HS-5 (cell line): ENCODE data around the gene PIK3IP1.

Experiments
- DNase-seq: peaks from one replicate; pipeline ENCODE4 v3.0.0-alpha.2; 2012; ENCODE audit warnings: low read depth

Gene PIK3IP1

GRCh38 chr22:31308181-31308580, 15.9 kb upstream of the PIK3IP1 start:
- no peak for DNase-seq

- DNase-seq, result no peak
Observed at GRCh38 chr22:31305194-31305593, 12.9 kb upstream of the PIK3IP1 start.

DNA sequence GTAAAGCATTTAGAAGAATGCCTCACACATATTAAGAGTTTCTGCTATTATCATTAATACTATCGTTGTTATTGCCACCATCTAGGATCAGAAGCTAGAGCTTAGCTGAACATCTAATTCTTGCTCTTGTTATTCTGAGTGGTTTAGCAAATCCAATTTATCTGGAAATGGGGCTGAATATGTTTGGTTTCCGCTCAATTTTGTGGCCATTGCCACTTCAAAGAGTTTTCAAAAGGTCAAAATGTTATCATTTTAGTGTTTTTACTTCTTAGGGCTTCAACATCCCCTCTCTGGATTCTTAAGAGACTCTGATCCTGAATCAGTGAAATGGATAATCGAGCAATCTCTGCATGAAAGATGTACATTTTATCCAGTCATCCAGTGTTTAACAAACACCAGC, 10.2 kb upstream of the PIK3IP1 start:
- no peak for DNase-seq

DNA sequence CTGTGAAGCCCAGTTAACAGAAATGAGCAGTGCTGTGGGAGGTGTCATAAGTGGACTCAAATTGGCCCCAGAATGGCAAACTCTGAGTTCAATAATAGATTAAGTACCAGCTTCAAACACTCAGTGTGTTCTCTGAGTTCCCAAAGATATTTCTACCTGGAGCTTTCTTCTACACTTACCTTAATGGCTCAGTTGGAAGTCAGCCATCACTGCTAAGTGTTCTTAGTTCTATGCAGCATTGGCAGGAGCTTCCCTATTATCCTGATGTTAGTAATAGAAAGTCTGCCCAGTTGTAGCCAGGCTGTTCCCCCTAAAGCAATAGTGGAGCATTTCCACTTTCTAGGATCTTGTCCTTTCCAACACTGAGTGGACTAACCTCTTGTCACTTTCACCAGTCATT, 9.7 kb upstream of the PIK3IP1 start:
- no peak for DNase-seq

DNA sequence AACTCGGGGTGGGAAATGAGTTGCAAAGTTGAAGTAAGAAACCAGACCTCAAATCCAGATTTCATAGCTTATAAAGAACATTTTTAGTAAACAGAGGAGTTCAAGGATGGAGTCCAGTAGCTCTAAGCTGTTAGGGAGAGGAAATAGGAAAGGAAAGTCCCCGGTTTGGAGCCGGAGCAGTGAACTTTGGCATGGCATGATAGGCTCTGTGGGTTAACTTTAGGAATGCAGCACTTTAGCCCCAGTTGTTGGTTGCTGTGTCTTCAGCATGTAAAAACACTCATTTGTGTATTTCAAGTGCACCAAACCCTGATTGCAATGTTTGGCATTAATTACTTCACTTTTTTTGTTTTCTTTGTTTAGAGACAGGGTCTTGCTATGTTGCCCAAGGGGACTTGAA, 8.6 kb upstream of the PIK3IP1 start:
- DNase-seq, result no peak

DNA sequence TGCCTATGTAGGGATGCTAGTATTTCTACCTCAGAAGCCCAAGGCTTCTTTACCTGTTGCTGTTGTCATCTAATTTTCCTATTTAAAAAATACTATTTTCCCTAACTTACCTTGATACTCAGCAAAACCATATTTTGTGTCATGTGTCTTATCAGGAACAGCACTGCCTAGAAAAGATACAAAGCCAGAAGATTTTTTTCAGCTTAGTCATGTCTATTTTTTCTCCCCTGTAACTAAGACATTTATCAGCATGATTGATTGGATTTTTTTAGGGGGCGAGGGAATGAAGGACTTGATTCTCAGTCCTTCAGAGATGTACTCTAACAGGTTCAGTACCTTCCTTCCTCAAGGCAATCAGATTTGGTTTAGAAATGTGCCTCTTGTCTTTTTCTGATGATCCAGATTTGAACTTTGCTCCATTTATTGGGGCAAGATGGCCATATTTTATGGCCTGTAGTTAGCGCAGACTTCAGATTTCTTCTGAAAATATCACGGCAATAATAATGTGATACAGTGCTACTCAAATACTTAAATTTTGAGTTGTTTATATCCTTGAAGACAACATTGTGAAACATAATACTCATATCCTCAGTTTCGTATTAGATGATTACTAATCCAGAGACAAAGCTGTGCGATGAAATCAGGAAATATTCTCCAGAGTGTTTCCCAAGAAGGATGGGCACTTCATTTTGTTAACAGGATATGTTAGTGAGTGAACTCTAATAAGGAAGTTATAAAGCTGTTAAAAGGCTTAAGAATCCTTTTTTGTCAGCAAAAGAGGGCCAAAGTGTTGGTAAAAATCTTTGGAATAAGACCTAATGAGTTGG, 3.8 kb upstream of the PIK3IP1 start:
- peak; percentile 47 for DNase-seq

GRCh38 chr22:31295360-31295759, 3.1 kb upstream of the PIK3IP1 start:
- DNase-seq, result no peak

GRCh38 chr22:31291481-31292235, 630 bp downstream of the PIK3IP1 start:
- no peak for DNase-seq

DNA sequence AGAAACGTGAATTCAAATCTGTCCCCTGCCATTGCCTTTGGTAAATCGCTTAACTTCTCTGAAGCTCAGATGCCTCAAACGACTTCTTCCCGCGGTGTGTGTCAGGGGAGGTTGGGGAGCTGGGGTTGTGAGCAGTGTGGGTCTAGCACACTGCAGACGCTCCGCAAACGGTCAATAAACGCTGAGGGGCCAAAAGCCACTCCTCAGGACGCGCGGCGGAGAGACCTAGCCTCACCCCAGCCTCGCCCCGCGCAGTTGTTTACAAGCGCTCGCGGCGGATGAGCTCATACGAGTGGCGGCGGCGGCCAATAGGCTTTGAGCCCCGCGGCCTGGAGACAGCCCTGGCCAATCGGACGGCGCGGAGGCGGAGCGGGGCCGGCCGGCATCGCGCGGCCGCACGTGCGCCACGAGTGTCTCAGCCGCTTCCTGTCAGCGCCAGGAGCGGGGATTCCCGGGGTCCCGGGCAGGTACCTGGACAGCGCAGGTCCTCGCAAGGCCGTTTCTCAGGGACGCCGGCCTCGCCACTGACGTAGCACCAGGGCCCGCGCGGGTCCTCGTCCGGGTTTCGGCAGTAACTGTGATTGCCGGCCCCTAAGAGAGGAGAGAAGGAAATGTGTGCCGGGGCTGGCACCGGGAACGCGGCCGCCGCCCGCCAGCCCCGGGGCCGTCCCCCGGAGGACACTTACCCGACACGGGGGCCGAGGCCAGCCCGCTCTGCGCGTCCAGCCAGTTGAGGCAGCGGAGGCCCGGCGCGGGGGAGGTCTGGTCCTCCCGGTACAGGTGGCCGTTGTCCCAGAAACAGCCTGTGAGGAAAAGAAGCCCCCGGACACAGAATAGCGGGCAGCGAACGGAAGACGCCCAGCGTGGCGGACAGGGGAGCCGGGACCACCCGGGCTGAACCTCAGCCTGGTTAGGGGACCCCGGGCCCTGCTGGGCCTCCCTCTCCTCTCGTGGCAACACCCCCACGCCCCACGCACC, 1.5 kb downstream of the PIK3IP1 start:
- DNase-seq, result peak; percentile 40

DNA sequence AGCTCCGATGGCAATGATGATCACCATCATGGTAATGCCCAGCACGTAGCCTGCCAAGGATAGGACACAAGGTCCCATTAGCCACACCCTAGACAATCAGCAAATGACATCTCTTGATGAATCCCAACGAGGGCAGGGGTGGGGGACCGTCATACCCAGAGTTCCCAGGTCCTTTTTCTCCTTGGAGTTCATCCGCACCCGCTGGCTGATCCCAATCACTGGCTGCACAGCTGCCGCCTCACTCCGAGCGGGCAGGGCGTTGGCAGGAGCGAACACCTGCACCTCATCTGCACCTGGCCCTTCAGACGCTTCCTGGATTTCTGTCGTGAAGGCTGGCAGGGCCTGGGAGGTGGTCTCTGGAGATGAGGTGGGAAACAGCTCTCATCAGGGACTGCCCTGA, 2.9 kb downstream of the PIK3IP1 start:
- DNase-seq, result no peak

DNA sequence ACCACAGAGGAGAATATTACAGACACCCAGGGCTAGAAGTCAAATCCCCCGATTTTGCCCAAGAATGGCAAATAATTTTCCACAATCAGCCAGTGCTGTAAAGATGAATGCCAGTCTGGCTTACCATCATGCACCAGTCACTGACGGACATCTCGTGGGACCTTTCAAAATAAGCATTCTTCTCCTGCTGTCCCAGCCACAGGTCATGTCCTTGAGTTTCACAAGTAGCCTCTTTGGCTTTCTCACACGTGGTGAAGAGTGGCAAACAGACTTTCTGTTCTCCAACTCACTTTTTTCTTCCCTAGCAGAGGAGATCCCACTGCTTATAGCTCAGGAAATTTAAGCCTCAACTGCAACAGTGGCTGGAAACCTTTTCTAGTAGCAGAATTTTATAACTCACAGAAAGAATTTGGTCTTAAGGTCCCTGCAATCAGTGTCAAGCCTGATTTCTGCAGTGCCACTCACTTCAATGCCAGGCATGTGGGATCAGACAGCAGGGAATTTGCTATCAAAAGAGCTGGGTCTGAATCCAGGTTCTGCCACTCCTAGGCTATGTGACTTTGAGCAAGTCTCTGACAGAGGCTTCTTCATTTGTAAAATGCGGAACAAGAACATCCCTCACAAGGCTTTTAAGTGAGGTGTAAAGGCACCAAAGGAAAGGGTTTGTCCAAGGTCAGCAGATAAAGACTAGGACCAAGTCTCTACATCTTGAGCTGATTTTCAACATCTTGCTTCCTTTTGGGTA, 3.6 kb downstream of the PIK3IP1 start:
- DNase-seq, result no peak

DNA sequence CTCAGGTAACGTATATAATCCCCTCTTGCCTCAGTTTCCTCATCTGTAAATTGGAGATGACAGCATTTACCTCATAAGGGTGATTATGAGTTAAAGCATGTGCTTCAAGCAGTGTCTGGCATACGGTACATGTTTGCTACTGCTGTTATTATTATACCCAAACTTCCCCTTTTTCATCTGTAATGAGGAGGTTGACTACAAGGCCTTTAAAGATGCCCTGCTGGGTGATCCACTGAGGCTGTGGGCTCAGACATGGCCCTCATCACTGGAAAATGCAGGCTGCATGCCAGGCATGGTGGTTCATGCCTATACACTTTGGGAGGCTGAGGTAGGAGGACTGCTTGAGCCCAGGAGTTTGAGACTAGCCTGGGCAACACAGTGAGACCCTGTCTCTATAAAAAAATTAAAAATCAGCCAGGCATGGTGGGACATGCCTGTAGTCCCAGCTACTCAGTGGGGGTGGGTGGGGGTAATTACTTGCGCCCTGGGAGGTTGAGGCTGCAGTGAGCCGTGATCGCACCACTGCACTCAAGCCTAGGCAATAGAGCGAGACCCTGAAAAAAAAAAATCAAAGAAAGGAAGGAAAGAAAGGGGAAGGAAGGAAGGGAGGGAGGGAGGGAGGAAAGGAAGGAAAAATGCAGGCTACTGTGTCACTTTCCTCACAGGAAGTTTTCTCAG, 4.3 kb downstream of the PIK3IP1 start:
- DNase-seq, result no peak

GRCh38 chr22:31286360-31287255, 5.7 kb downstream of the PIK3IP1 start:
- no peak for DNase-seq

DNA sequence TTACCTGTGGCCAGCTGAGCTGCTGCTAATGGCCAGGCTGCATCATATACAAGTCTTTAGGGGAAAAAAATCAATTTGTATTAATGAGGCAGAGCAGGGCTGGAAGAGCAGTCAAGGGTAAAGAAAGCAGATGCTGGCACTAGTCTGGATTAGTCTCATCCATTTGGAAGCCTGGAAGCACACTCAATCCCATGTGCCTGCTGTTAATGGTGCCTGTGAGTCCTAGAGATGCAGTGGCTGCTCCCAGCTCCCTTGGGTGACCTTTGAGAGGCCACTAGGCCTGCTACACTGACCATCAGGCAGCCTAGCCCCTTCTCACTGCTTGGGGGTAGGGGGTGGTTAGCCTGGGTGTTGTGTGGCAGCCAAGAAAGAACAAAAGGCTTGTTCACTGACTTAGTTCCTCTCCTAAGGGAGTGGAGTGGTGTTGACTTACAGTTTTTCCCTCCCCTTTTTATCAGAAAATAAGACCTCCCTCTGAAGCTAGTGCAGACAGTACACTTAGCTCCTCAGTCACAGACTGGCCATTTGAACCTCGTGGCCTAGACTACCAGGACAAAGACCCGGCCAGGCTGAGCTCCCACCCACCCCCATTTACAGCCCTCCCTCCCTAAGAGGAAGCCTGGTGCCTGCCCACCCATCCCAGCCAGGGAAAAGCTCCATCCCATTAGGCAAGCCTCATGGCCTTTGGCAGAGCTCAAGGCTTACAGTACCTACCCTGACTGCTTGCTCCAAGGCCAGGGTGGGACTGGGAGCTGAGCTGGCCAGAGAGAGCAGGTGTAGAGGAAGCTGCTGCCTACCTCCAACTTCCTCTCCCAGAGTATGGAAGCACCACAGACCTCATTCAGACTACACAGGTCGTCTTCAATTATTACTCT, 7.8 kb downstream of the PIK3IP1 start:
- DNase-seq, result no peak

DNA sequence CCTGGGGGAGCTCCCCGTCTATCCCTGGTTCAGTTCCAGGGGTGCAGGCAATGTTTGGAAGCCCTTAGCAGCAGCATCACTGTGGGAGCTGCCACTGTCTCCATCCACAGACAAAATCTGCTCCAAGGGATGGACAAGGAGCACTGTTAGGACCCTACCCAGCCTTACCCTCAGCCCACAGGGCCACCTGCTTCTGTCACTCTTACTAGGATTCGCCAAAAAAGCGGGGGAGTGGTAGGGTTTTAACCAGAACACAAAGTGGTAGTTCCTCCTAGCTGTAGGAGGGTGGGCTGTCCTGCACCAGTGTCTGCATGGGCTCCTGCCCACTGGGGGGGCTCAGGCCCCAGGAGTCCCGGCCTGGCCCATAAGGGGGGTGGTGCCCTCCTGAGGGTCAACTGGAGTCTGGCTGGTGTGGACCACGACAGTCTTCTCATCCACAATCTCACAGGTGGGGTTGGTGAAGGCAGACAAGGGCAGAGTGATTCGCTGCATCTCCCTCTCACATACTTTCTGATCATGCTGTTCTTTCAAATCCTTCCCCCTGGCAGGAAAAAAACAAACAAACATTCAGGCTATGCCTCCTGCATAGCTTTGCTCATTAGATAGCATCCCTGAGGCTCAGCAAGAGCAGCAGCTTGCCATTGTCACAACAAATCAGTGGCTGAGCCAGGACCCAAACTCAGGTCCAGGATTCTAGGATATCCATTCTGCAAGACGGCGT, 9.4 kb downstream of the PIK3IP1 start:
- no peak for DNase-seq

GRCh38 chr22:31281733-31282132, 10.6 kb downstream of the PIK3IP1 start:
- DNase-seq, result no peak

GRCh38 chr22:31279821-31280505, 12.3 kb downstream of the PIK3IP1 start:
- DNase-seq, result no peak

GRCh38 chr22:31279327-31279669, 13.0 kb downstream of the PIK3IP1 start:
- no peak for DNase-seq
